Ectodermal cell (in vitro differentiated cells): ENCODE results near the gene DSCAM.

ENCODE experiments used
- H3K27ac ChIP-seq: 2 replicates; pipeline ENCODE4 v1.7.0; 2013; ENCODE audit warnings: mild to moderate bottlenecking, low read depth, low read length; ENCODE audit not compliant: insufficient read depth, poor library complexity, severe bottlenecking
- H3K27me3 ChIP-seq: 2 replicates; pipeline ENCODE4 v1.7.0; 2013; ENCODE audit warnings: mild to moderate bottlenecking, low read length; ENCODE audit not compliant: insufficient read depth, control insufficient read depth, poor library complexity, severe bottlenecking
- H3K36me3 ChIP-seq: one replicate; pipeline ENCODE4 v1.7.0; 2013; ENCODE audit warnings: low read length; ENCODE audit not compliant: control insufficient read depth, insufficient read depth
- H3K4me1 ChIP-seq: one replicate; pipeline ENCODE4 v1.7.0; 2013; ENCODE audit warnings: low read length; ENCODE audit not compliant: control insufficient read depth, insufficient read depth
- H3K4me3 ChIP-seq: 2 replicates; pipeline ENCODE4 v1.7.0; 2013; ENCODE audit warnings: low read depth, low read length, control low read depth; ENCODE audit not compliant: insufficient read depth
- H3K9me3 ChIP-seq: 2 replicates; pipeline ENCODE4 v1.7.0; 2013; ENCODE audit warnings: mild to moderate bottlenecking, low read length, moderate library complexity; ENCODE audit not compliant: control insufficient read depth
- WGBS, 2 experiments: methylation state at CpG; one replicate each; pipeline ENCODE4 v1.1.7; 2013; ENCODE audit warnings: missing lambda C conversion rate in 2 of 2; 5-methylcytosine and 5-hydroxymethylcytosine counted together

DSCAM gene

GRCh38 chr21:40813918-40814317, 33.0 kb downstream of the DSCAM start:
- 90 to 91% methylated on average over 4 of the region's 4 CpGs for WGBS, 2 experiments
- Histone ChIP-seq H3K27me3 (no peaks in the 10 kb centered on the region), H3K4me1 (no peaks in the 10 kb centered on the region), H3K4me3 (no peak overlapping the region), H3K27ac (no peak overlapping the region), H3K36me3 (no peaks in the 10 kb centered on the region), H3K9me3 (no peaks in the 10 kb centered on the region)

- H3K4me1 ChIP-seq: no peaks in the 10 kb centered on the region
- no peaks in the 10 kb centered on the region for H3K36me3 ChIP-seq
- H3K27ac ChIP-seq: no peak overlapping the region
- no peaks in the 10 kb centered on the region for H3K9me3 ChIP-seq
- no peak overlapping the region for H3K4me3 ChIP-seq
- no peaks in the 10 kb centered on the region for H3K27me3 ChIP-seq
- WGBS, 2 experiments: 94 to 95% methylated on average over 7 of the region's 7 CpGs
These were observed 37.2 kb downstream of the DSCAM start for GRCh38 chr21:40809673-40810197.

DNA sequence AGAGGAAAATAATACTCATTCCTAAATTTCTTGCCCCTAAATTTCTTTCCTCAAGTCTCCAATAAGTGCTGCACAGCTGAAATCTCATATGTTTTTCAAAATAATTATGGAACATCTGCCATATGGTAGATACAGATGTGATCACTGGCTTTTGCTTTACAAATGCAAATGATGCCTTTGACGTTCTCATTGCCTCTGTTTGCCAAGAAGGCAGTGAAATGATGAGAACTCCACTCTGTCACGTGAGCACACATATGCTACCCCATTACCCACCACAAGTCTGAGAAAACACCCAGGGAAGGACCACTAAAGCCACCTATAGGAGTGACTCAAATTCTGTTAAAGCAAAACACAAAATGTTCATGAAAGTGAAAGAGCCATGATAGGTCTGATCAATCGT, 43.9 kb downstream of the DSCAM start:
- H3K36me3 ChIP-seq: no peaks in the 10 kb centered on the region

DNA sequence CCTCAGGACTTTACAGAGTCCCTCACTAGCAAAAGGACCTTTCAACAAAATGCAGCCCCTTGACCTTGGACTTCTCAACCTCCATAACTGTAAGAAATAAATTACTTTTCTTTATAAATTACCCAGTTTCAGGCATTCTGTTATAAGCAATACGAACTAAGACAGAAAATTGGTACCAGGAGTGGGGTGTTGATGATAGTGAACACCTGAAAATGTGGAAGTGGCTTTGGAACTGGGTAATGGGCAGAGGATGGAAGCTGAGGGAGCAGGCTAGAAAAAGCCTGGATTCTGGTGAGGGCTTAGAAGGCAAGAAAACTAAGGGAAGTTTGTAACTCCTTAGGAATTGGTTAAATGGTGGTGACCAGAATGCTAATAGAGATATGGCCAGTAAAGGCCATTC, 46.8 kb downstream of the DSCAM start:
- WGBS, 2 experiments: 94 to 100% methylated on average over 1 of the region's 1 CpG
- Histone ChIP-seq H3K27me3 (no peaks in the 10 kb centered on the region), H3K9me3 (no peaks in the 10 kb centered on the region), H3K4me1 (no peaks in the 10 kb centered on the region), H3K27ac (no peak overlapping the region), H3K4me3 (no peak overlapping the region), H3K36me3 (no peaks in the 10 kb centered on the region)

More for the DNA sequence above, 43.9 kb downstream of the DSCAM start:
- H3K4me3 ChIP-seq: no peak overlapping the region
- H3K27ac ChIP-seq: no peak overlapping the region
- no peaks in the 10 kb centered on the region for H3K27me3 ChIP-seq
- WGBS, 2 experiments: 76 to 82% methylated on average over 3 of the region's 3 CpGs
- H3K4me1 ChIP-seq: no peaks in the 10 kb centered on the region
- no peaks in the 10 kb centered on the region for H3K9me3 ChIP-seq

- Histone ChIP-seq H3K36me3 (no peaks in the 10 kb centered on the region), H3K9me3 (no peaks in the 10 kb centered on the region), H3K4me3 (no peak overlapping the region), H3K27me3 (no peaks in the 10 kb centered on the region), H3K4me1 (no peaks in the 10 kb centered on the region), H3K27ac (no peak overlapping the region)
- 96 to 100% methylated on average over 1 to 2 of the region's 2 CpGs for WGBS, 2 experiments
These were observed 49.1 kb downstream of the DSCAM start for GRCh38 chr21:40797891-40798290.

GRCh38 chr21:40797410-40797809, 49.5 kb downstream of the DSCAM start:
- H3K27me3 ChIP-seq: no peaks in the 10 kb centered on the region
- H3K4me3 ChIP-seq: no peak overlapping the region
- no peaks in the 10 kb centered on the region for H3K4me1 ChIP-seq
- no peaks in the 10 kb centered on the region for H3K9me3 ChIP-seq
- H3K36me3 ChIP-seq: no peaks in the 10 kb centered on the region
- WGBS, 2 experiments: 88 to 92% methylated on average over 1 of the region's 1 CpG
- no peak overlapping the region for H3K27ac ChIP-seq

DNA sequence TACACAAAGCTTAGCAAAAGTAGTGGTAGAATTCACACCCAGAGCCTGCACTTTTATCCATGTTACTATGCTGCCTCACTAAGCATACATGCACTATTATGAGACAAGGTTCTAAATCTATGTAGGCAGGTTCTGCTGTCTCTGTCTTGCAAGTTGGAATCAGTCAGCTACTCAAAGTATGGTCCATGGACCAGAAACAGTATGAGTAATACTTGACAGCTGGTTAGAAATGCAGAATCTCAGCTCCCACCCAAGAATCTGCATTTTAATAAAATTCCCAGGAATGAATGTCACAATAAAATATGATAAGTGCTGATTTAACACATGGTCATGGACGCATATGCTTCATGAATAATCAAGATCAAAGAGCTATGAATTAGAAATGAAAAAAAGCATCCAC, 50.5 kb downstream of the DSCAM start:
- Histone ChIP-seq H3K27ac (no peak overlapping the region), H3K27me3 (no peaks in the 10 kb centered on the region), H3K9me3 (no peaks in the 10 kb centered on the region), H3K36me3 (no peaks in the 10 kb centered on the region), H3K4me3 (no peak overlapping the region), H3K4me1 (no peaks in the 10 kb centered on the region)
- WGBS, 2 experiments: 92 to 100% methylated on average over 1 of the region's 1 CpG

DNA sequence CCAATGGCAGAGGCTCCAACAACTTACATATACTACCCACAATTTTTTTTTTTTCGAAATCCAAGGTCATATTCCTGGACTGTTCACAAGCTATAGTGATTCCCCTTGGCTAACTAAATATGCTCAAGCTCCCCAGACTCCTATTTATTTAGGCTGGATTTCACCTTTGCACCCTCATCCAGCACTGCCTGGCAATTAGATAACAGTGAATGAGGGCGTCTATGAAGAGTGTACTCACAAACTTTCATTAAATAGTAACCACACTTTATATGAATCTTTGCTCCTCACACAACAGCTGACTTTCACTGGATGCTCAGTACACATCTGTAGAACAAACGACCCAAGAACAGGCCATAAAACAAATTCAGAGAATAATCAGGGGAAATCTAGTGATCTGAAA, 51.6 kb downstream of the DSCAM start:
- H3K36me3 ChIP-seq: no peaks in the 10 kb centered on the region
- WGBS, 2 experiments: 84 to 87% methylated on average over 3 of the region's 3 CpGs
- no peak overlapping the region for H3K4me3 ChIP-seq
- H3K4me1 ChIP-seq: no peaks in the 10 kb centered on the region
- no peak overlapping the region for H3K27ac ChIP-seq
- no peaks in the 10 kb centered on the region for H3K27me3 ChIP-seq
- H3K9me3 ChIP-seq: no peaks in the 10 kb centered on the region

DNA sequence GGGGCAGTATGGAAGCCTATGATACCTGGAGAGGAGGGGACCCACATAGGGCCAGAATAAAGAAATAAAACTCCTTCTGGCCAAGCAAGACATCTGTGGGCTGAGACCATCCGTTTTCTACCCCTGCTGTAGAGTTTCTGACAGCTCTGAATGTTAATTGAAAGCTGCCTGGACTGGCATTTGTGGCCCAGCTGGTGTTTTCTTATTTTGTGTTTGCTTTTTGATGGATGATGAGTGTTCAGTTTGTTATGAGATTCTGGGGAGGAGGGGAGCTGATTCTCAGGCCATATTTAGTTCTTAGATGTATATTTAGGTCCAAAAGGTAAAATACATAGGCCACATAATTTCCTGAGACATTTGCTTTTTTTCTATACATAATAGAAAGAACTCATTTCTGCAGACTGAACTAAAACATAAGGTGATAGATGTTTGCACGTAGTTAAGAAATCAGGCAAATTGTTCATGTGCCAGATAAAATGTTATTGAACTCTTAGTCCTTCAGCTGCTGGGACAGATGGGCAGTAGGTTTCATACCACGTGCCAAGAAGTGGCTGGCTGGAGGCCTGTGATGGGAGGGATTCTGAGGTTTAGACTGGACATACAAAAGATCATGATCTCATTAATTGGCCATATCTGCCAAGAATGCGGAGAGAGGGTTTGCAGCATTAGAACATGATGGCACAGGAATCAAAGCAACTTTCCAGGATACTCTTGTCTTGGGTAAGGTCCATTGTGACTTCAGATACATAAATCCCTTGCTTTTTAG, 54.1 kb downstream of the DSCAM start:
- Histone ChIP-seq H3K4me1 (no peaks in the 10 kb centered on the region), H3K9me3 (no peaks in the 10 kb centered on the region), H3K36me3 (no peaks in the 10 kb centered on the region), H3K27me3 (no peaks in the 10 kb centered on the region), H3K4me3 (no peak overlapping the region), H3K27ac (no peak overlapping the region)
- 90 to 91% methylated on average over 4 of the region's 4 CpGs for WGBS, 2 experiments

- no peaks in the 10 kb centered on the region for H3K9me3 ChIP-seq
- no peak overlapping the region for H3K27ac ChIP-seq
- H3K4me3 ChIP-seq: no peak overlapping the region
- H3K27me3 ChIP-seq: no peaks in the 10 kb centered on the region
- H3K4me1 ChIP-seq: no peaks in the 10 kb centered on the region
- no peaks in the 10 kb centered on the region for H3K36me3 ChIP-seq
- WGBS, 2 experiments: 92 to 100% methylated on average over 2 to 3 of the region's 3 CpGs
These were observed 58.3 kb downstream of the DSCAM start for GRCh38 chr21:40788635-40789034.
